ENCODE measurements around the gene CERS5.

Gene CERS5

GRCh38 chr12:50207424-50207823, 40.3 kb upstream of the CERS5 start:
- no peak for TF ChIP-seq CTCF (IDR thresholded peaks at IDR 0.05; ENCODE audit: extremely low read depth, insufficient read depth, missing control alignments)
- no peak for DNase-seq (ENCODE audit: low spot score)
- in situ Hi-C loops (cut with MboI; ENCODE audit: low pct_unique_long_range_greater_than_20kb, low sequenced_read_pairs, unreplicated experiment), result no loop called here

GRCh38 chr12:50205648-50206047, 38.5 kb upstream of the CERS5 start:
- no peak for TF ChIP-seq CTCF (IDR thresholded peaks at IDR 0.05; ENCODE audit: extremely low read depth, insufficient read depth, missing control alignments)
- in situ Hi-C loops (cut with MboI; ENCODE audit: low pct_unique_long_range_greater_than_20kb, low sequenced_read_pairs, unreplicated experiment), result no loop called here
- no peak for DNase-seq (ENCODE audit: low spot score)

- DNase-seq (ENCODE audit: low spot score), result no peak
- in situ Hi-C loops (cut with MboI; ENCODE audit: low pct_unique_long_range_greater_than_20kb, low sequenced_read_pairs, unreplicated experiment), result no loop called here
- no peak for TF ChIP-seq CTCF (IDR thresholded peaks at IDR 0.05; ENCODE audit: extremely low read depth, insufficient read depth, missing control alignments)
Observed at GRCh38 chr12:50203691-50204090, 36.5 kb upstream of the CERS5 start.

GRCh38 chr12:50201987-50202521, 34.9 kb upstream of the CERS5 start:
- no peak for TF ChIP-seq CTCF (IDR thresholded peaks at IDR 0.05; ENCODE audit: extremely low read depth, insufficient read depth, missing control alignments)
- in situ Hi-C loops (cut with MboI; ENCODE audit: low pct_unique_long_range_greater_than_20kb, low sequenced_read_pairs, unreplicated experiment), result no loop called here
- no peak for DNase-seq (ENCODE audit: low spot score)

GRCh38 chr12:50200552-50201273, 33.5 kb upstream of the CERS5 start:
- DNase-seq (ENCODE audit: low spot score), result no peak
- in situ Hi-C loops (cut with MboI; ENCODE audit: low pct_unique_long_range_greater_than_20kb, low sequenced_read_pairs, unreplicated experiment), result no loop called here
- TF ChIP-seq CTCF (IDR thresholded peaks at IDR 0.05; ENCODE audit: extremely low read depth, insufficient read depth, missing control alignments), result no peak

GRCh38 chr12:50198829-50199228, 31.7 kb upstream of the CERS5 start:
- TF ChIP-seq CTCF (IDR thresholded peaks at IDR 0.05; ENCODE audit: extremely low read depth, insufficient read depth, missing control alignments), result no peak
- no peak for DNase-seq (ENCODE audit: low spot score)
- in situ Hi-C loops (cut with MboI; ENCODE audit: low pct_unique_long_range_greater_than_20kb, low sequenced_read_pairs, unreplicated experiment), result no loop called here

Measured in GM13977 (cell line).